ENCODE results near the gene CTSW.

GRCh38 chr11:65925397-65925796 is 45.8 kb downstream of the CTSW start:
- TF ChIP-seq POLR2A (IDR thresholded peaks at IDR 0.05; ENCODE audit: low read length) (no peak), GATA1 (IDR thresholded peaks at IDR 0.05; ENCODE audit: low read depth, low read length) (no peak)

All from erythroblast (primary cell).